GM19438 (cell line): Measurements from ENCODE around the gene ELF3.
"Not testable (repeated sequence)": the region's sequence is repeated elsewhere in the genome, so short reads cannot be mapped to it uniquely, and the experiment has no call there.

Experiments
- ATAC-seq: cut with Tn5 transposase; IDR thresholded peaks from one replicate; pipeline ENCODE4 v1.9.1; 2021; ENCODE audit warnings: low read depth; ENCODE audit not compliant: unreplicated experiment

ELF3 gene

GRCh38 chr1:202007805-202008489 is 2.4 kb upstream of the ELF3 start:
- no peak for ATAC-seq

- peak; percentile 41 for ATAC-seq
Observed at GRCh38 chr1:202009326-202010179, 834 bp upstream of the ELF3 start.

GRCh38 chr1:202011994-202012393 is 1.6 kb downstream of the ELF3 start:
- no peak for ATAC-seq

GRCh38 chr1:202012544-202013478 is 2.4 kb downstream of the ELF3 start:
- no peak for ATAC-seq

- ATAC-seq, result no peak
Observed at GRCh38 chr1:202013603-202014002, 3.2 kb downstream of the ELF3 start.

- ATAC-seq, result no peak
Observed at GRCh38 chr1:202014060-202014459, 3.7 kb downstream of the ELF3 start.

- ATAC-seq, result no peak
Observed at GRCh38 chr1:202014915-202015661, 4.7 kb downstream of the ELF3 start.

GRCh38 chr1:202015662-202015937 is 5.2 kb downstream of the ELF3 start:
- ATAC-seq, result no peak

GRCh38 chr1:202016022-202016810 is 5.8 kb downstream of the ELF3 start:
- ATAC-seq, result no peak

- no peak for ATAC-seq
Observed at GRCh38 chr1:202016811-202017748, 6.7 kb downstream of the ELF3 start.

- no peak for ATAC-seq
Observed at GRCh38 chr1:202017749-202018467, 7.5 kb downstream of the ELF3 start.

- no peak for ATAC-seq
Observed at GRCh38 chr1:202018468-202019234, 8.3 kb downstream of the ELF3 start.

- not testable (repeated sequence) for ATAC-seq
Observed at GRCh38 chr1:202019235-202019558, 8.8 kb downstream of the ELF3 start.

GRCh38 chr1:202023001-202023433 is 12.6 kb downstream of the ELF3 start:
- ATAC-seq, result no peak

- no peak for ATAC-seq
Observed at GRCh38 chr1:202029171-202029665, 18.8 kb downstream of the ELF3 start.

- ATAC-seq, result no peak
Observed at GRCh38 chr1:202029727-202030126, 19.3 kb downstream of the ELF3 start.

- ATAC-seq, result no peak
Observed at GRCh38 chr1:202031796-202032195, 21.4 kb downstream of the ELF3 start.
